HFFc6 (cell line): ENCODE results near the gene NPEPL1. TPM values are rescaled to one million over a fixed set of nuclear protein-coding genes. Genes with fewer than 3 reads are reported as not detected.

Source experiments
- DNase-seq: peaks from one replicate; pipeline ENCODE4 v3.0.0-alpha.2; 2018
- H3K27ac Mint-ChIP-seq: 2 replicates; pipeline ENCODE4 v1.8.0; 2020; ENCODE audit warnings: mild to moderate bottlenecking, mixed read lengths
- H3K27me3 Mint-ChIP-seq: 2 replicates; pipeline ENCODE4 v1.8.0; 2021; ENCODE audit warnings: mild to moderate bottlenecking, moderate library complexity, mixed read lengths; ENCODE audit not compliant: insufficient read depth
- H3K36me3 Mint-ChIP-seq: 2 replicates; pipeline ENCODE4 v1.8.0; 2021; ENCODE audit warnings: low read depth, mixed read lengths
- H3K4me1 Mint-ChIP-seq: 2 replicates; pipeline ENCODE4 v1.8.0; 2020; ENCODE audit warnings: low read depth, mixed read lengths
- H3K4me3 Mint-ChIP-seq: 2 replicates; pipeline ENCODE4 v1.8.0; 2020; ENCODE audit warnings: mild to moderate bottlenecking, moderate library complexity, mixed read lengths
- H3K9me3 Mint-ChIP-seq: 2 replicates; pipeline ENCODE4 v1.8.0; 2020; ENCODE audit warnings: mild to moderate bottlenecking, mixed read lengths
- CTCF ChIP-seq: fragments of 200-600 bp; sonication (generic); IDR thresholded peaks from 2 replicates; pipeline ENCODE4 v1.5.0; 2021; ENCODE audit warnings: antibody characterized with exemption, mild to moderate bottlenecking
- total RNA-seq, 6 experiments: library from RNA; stranded (reverse); fragmentation: NEBNext Ultra II Directional; extraction: Animal tissue kit (Norgen Biotek cat#: 25700); gene quantifications; 2 replicates in 1 of 6; 3 replicates in 5 of 6; pipeline ENCODE4 v1.2.3, GENCODE V29; 2021

NPEPL1 gene
- total RNA-seq, 6 experiments from 2014 or later: 12.0 to 17.8 (median 12.6) TPM

DNA sequence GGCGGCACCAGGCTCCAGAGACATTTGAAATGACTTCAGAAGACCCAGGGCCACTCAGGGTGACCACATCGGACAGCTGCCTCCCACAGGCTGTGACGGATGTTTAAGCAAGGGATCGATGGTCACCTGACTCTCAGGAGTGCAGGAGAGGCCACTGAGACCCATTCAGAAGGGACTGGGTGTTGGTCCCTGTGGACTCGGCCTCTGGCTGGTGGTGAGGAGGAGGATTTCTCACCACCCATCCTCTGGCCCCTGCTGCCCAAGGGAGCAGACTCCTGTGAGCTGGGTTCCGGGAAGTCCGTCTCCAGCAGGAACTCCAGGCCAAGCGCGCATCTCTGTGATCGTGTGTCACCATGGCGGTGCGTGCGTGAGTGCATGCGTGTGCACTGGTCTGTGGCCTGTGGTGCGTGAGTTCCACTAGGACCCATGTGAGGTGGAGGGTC, 25.5 kb downstream of the NPEPL1 start:
- Mint-ChIP-seq H3K36me3 (no peaks in the 10 kb centered on the region), H3K27ac (no peak overlapping the region), H3K27me3 (peaks cover 19% of the 10 kb centered on the region), H3K9me3 (no peaks in the 10 kb centered on the region), H3K4me3 (no peak overlapping the region), H3K4me1 (no peaks in the 10 kb centered on the region)
- TF ChIP-seq CTCF: no peak
- DNase-seq: no peak

DNA sequence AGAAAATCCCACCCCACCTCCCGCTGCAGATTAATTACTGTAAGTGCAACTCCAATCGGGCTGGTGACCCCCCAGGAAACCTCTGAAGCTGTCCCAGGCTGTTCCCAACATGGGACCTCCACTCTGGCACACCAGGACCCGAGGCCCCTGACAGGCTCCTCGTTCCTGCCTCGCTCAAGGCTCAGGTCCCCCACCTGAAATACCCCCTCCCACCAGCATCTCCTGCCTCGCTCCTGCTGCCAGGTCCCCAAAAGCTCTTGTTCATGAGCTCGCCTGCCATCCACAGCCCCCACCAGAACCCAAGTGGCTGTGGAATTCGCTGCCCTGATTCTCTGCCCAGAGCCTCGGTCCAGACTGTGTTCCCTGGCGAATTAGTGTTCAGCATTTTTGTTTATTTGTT, 26.1 kb downstream of the NPEPL1 start:
- TF ChIP-seq CTCF: no peak
- Mint-ChIP-seq H3K4me3 (no peak overlapping the region), H3K27me3 (peaks cover 24% of the 10 kb centered on the region), H3K36me3 (no peaks in the 10 kb centered on the region), H3K4me1 (no peaks in the 10 kb centered on the region), H3K27ac (no peak overlapping the region), H3K9me3 (no peaks in the 10 kb centered on the region)
- no peak for DNase-seq

DNA sequence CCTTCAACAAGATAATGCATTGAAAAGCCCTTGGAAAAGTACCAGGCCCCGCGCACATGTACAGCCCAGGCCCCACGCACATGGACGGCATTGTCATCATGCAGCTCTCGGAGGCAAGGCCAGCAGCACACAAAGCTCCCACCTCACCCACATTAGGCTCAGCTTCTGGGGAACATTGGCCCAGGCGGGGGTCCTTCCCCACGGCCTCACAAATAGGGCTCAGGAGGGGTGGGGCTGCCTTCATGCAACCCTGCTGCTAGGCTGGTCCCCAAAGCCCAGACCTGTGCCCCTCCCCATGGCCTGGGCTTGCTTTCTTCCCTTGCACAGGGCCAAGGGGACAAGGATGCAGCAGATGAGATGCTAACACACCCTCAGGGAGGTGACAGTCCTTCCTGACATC, 26.7 kb downstream of the NPEPL1 start:
- no peak for TF ChIP-seq CTCF
- Mint-ChIP-seq H3K27me3 (peaks cover 28% of the 10 kb centered on the region), H3K4me3 (no peak overlapping the region), H3K36me3 (no peaks in the 10 kb centered on the region), H3K27ac (no peak overlapping the region), H3K4me1 (no peaks in the 10 kb centered on the region), H3K9me3 (no peaks in the 10 kb centered on the region)
- DNase-seq: no peak

- TF ChIP-seq CTCF: no peak
- H3K36me3 Mint-ChIP-seq: no peaks in the 10 kb centered on the region
- H3K27me3 Mint-ChIP-seq: peaks cover 32% of the 10 kb centered on the region
Measured at GRCh38 chr20:58719971-58720371, 27.4 kb downstream of the NPEPL1 start.

DNA sequence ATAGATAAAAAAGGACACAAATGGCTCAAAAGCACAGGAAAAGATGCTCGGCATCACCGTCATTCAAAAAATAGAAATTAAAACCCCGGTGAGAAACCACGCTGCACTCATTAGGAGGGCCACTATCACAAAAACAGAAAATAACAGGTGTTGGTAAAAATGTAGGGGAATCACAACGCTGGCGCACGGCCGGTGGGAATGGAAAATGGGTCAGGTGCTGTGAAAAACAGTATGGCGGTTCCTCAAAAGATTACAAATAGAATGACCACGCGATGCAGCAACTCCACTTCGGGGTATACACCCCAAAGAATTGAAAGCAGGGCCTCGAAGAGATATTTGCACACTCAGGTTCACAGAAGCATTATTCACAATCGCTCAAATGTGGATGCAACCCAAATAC, 28.3 kb downstream of the NPEPL1 start:
- no peak overlapping the region for H3K27ac Mint-ChIP-seq
- no peaks in the 10 kb centered on the region for H3K4me1 Mint-ChIP-seq
- H3K36me3 Mint-ChIP-seq: no peaks in the 10 kb centered on the region
- H3K9me3 Mint-ChIP-seq: no peaks in the 10 kb centered on the region
- H3K27me3 Mint-ChIP-seq: peaks cover 34% of the 10 kb centered on the region
- no peak for DNase-seq
- H3K4me3 Mint-ChIP-seq: no peak overlapping the region
- no peak for TF ChIP-seq CTCF

More at GRCh38 chr20:58719971-58720371, 27.4 kb downstream of the NPEPL1 start:
- no peak for DNase-seq
- H3K4me3 Mint-ChIP-seq: no peak overlapping the region
- no peak overlapping the region for H3K27ac Mint-ChIP-seq
- no peaks in the 10 kb centered on the region for H3K9me3 Mint-ChIP-seq
- H3K4me1 Mint-ChIP-seq: no peaks in the 10 kb centered on the region
